ENCODE measurements around the gene FBL.
"Not testable (repeated sequence)": the region's sequence is repeated elsewhere in the genome, so short reads cannot be mapped to it uniquely, and the experiment has no call there.

- TF ChIP-seq TAF1 (conservative IDR thresholded peaks at IDR 0.05); CTCF (IDR thresholded peaks at IDR 0.05; ENCODE audit: low read depth, low read length, missing input control); RAD21 (IDR thresholded peaks at IDR 0.05); ZBTB33 (IDR thresholded peaks at IDR 0.05); EGR1 (IDR thresholded peaks at IDR 0.05; ENCODE audit: low read depth in 2 of 2); HNF4G (IDR thresholded peaks at IDR 0.05); JUND (IDR thresholded peaks at IDR 0.05); MAX (IDR thresholded peaks at IDR 0.05); REST (IDR thresholded peaks at IDR 0.05); SP1 (IDR thresholded peaks at IDR 0.05); FOXA1 (IDR thresholded peaks at IDR 0.05); HNF4A (conservative IDR thresholded peaks at IDR 0.05); RXRA (IDR thresholded peaks at IDR 0.05): not testable (repeated sequence)
Measured at GRCh38 chr19:39892506-39892902, 46.3 kb upstream of the FBL start.

Measured in liver (tissue), 3 donors.